Astrocyte (in vitro differentiated cells and primary cell): ENCODE results near the gene SULT2B1. TPM values are rescaled to one million over a fixed set of nuclear protein-coding genes. Genes with fewer than 3 reads are reported as not detected.

Experiments used
- DNase-seq: peaks from one replicate; pipeline ENCODE4 v3.0.0-alpha.2; 2010; ENCODE audit warnings: low read depth
- FAIRE-seq: peaks from 2 replicates; lab custom pipeline; 2011; peaks lifted over from hg19 to GRCh38; lab: Jason Lieb, UNC
- H2AFZ ChIP-seq: 2 replicates; pipeline ENCODE4 v1.6.0; 2012; ENCODE audit warnings: low read depth, low read length, inconsistent platforms
- H3K27ac ChIP-seq: 2 replicates; pipeline ENCODE4 v1.5.1; 2011; ENCODE audit warnings: low read depth, low read length, inconsistent platforms
- H3K27me3 ChIP-seq: 2 replicates; pipeline ENCODE4 v1.6.0; 2011; ENCODE audit warnings: low read length, inconsistent platforms; ENCODE audit not compliant: insufficient read depth
- H3K36me3 ChIP-seq: 2 replicates; pipeline ENCODE4 v1.5.1; 2011; ENCODE audit warnings: low read length, inconsistent platforms; ENCODE audit not compliant: insufficient read depth
- H3K4me1 ChIP-seq: 2 replicates; pipeline ENCODE4 v1.5.1; 2011; ENCODE audit warnings: low read length, inconsistent platforms; ENCODE audit not compliant: insufficient read depth
- H3K4me2 ChIP-seq: 2 replicates; pipeline ENCODE4 v1.6.0; 2012; ENCODE audit warnings: low read length, inconsistent platforms
- H3K4me3 ChIP-seq: 2 replicates; pipeline ENCODE4 v1.5.1; 2011; ENCODE audit warnings: low read depth, mild to moderate bottlenecking, low read length, inconsistent platforms; ENCODE audit not compliant: insufficient read depth
- H3K79me2 ChIP-seq: 2 replicates; pipeline ENCODE4 v1.6.0; 2012; ENCODE audit warnings: mild to moderate bottlenecking, low read length, inconsistent platforms; ENCODE audit not compliant: insufficient read depth
- H3K9ac ChIP-seq: 2 replicates; pipeline ENCODE4 v1.6.0; 2012; ENCODE audit warnings: mild to moderate bottlenecking, low read length, inconsistent platforms
- H3K9me3 ChIP-seq: 2 replicates; pipeline ENCODE4 v1.5.1; 2012; ENCODE audit warnings: low read depth, mild to moderate bottlenecking, low read length, inconsistent platforms; ENCODE audit not compliant: insufficient read depth
- H4K20me1 ChIP-seq: 2 replicates; pipeline ENCODE4 v1.6.0; 2012; ENCODE audit warnings: low read length, inconsistent platforms; ENCODE audit not compliant: insufficient read depth
- H3K27ac Mint-ChIP-seq: one replicate; pipeline ENCODE4 v1.8.0; 2021; ENCODE audit warnings: mild to moderate bottlenecking, mixed read lengths; ENCODE audit not compliant: unreplicated experiment
- H3K27me3 Mint-ChIP-seq: one replicate; pipeline ENCODE4 v1.8.0; 2021; ENCODE audit warnings: low read depth, mixed read lengths; ENCODE audit not compliant: unreplicated experiment
- H3K36me3 Mint-ChIP-seq: one replicate; pipeline ENCODE4 v1.8.0; 2021; ENCODE audit warnings: low read depth, mixed read lengths; ENCODE audit not compliant: unreplicated experiment
- H3K4me1 Mint-ChIP-seq: one replicate; pipeline ENCODE4 v1.8.0; 2021; ENCODE audit warnings: low read depth, mixed read lengths; ENCODE audit not compliant: unreplicated experiment
- H3K4me3 Mint-ChIP-seq: one replicate; pipeline ENCODE4 v1.8.0; 2021; ENCODE audit warnings: mild to moderate bottlenecking, moderate library complexity, mixed read lengths; ENCODE audit not compliant: unreplicated experiment
- H3K9me3 Mint-ChIP-seq: one replicate; pipeline ENCODE4 v1.8.0; 2021; ENCODE audit warnings: mild to moderate bottlenecking, mixed read lengths; ENCODE audit not compliant: unreplicated experiment
- CTCF ChIP-seq: IDR thresholded peaks from 2 replicates; pipeline ENCODE4 v1.5.1; 2011; ENCODE audit warnings: low read depth, mild to moderate bottlenecking, inconsistent platforms, low read length, moderate library complexity; ENCODE audit not compliant: insufficient read depth
- EZH2 ChIP-seq: IDR thresholded peaks from 2 replicates; pipeline ENCODE4 v1.6.1; 2012; ENCODE audit warnings: mild to moderate bottlenecking, low read length, inconsistent platforms; ENCODE audit not compliant: insufficient read depth
- total RNA-seq: library from RNA; stranded (reverse); gene quantifications from 2 replicates; pipeline ENCODE4 v1.2.1, GENCODE V29; 2021

Gene SULT2B1
- total RNA-seq, 1 donor from 2014 or later: not detected

GRCh38 chr19:48543121-48543710 is 8.8 kb upstream of the SULT2B1 start:
- H3K79me2 ChIP-seq: no peaks in the 10 kb centered on the region
- H3K4me2 ChIP-seq: peak overlapping the region; percentile 52
- Mint-ChIP-seq H3K36me3 (no peaks in the 10 kb centered on the region), H3K27ac (no peak overlapping the region), H3K4me3 (no peak overlapping the region), H3K4me1 (peaks cover 3% of the 10 kb centered on the region), H3K9me3 (no peaks in the 10 kb centered on the region), H3K27me3 (no peaks in the 10 kb centered on the region)
- no peaks in the 10 kb centered on the region for H3K27me3 ChIP-seq
- peaks cover 5% of the 10 kb centered on the region for H3K4me1 ChIP-seq
- H3K36me3 ChIP-seq: no peaks in the 10 kb centered on the region
- H3K27ac ChIP-seq: no peak overlapping the region
- peak overlapping the region; percentile 60 for H2AFZ ChIP-seq
- FAIRE-seq (no peak), DNase-seq (peak; percentile 19)
- TF ChIP-seq EZH2 (no peak), CTCF (no peak)
- no peaks in the 10 kb centered on the region for H3K9me3 ChIP-seq
- no peaks in the 10 kb centered on the region for H4K20me1 ChIP-seq
- no peak overlapping the region for H3K4me3 ChIP-seq
- H3K9ac ChIP-seq: no peak overlapping the region

- no peaks in the 10 kb centered on the region for H3K9me3 ChIP-seq
- H3K4me2 ChIP-seq: no peak overlapping the region
- no peak overlapping the region for H3K4me3 ChIP-seq
- no peaks in the 10 kb centered on the region for H3K27me3 ChIP-seq
- H4K20me1 ChIP-seq: no peaks in the 10 kb centered on the region
- H3K36me3 Mint-ChIP-seq: no peaks in the 10 kb centered on the region
- DNase-seq: no peak
- no peaks in the 10 kb centered on the region for H3K36me3 ChIP-seq
- H3K27ac ChIP-seq: no peak overlapping the region
- H3K9me3 Mint-ChIP-seq: no peaks in the 10 kb centered on the region
- no peak for TF ChIP-seq EZH2
- no peak for TF ChIP-seq CTCF
- peaks cover 3% of the 10 kb centered on the region for H3K4me1 Mint-ChIP-seq
- H3K4me3 Mint-ChIP-seq: no peak overlapping the region
- H3K9ac ChIP-seq: no peak overlapping the region
- no peaks in the 10 kb centered on the region for H3K27me3 Mint-ChIP-seq
- no peak overlapping the region for H3K27ac Mint-ChIP-seq
- peaks cover 5% of the 10 kb centered on the region for H3K4me1 ChIP-seq
- H2AFZ ChIP-seq: no peak overlapping the region
- no peak for FAIRE-seq
- H3K79me2 ChIP-seq: no peaks in the 10 kb centered on the region
These were observed 6.9 kb upstream of the SULT2B1 start for GRCh38 chr19:48544856-48545750.
